GM12875 (cell line): ENCODE results near the gene LRRIQ3.

ENCODE experiments used
- H3K4me3 ChIP-seq: one replicate; pipeline ENCODE4 v1.5.1; 2011; ENCODE audit warnings: low read depth, low read length, control low read depth
- CTCF ChIP-seq: IDR thresholded peaks from 2 replicates; pipeline ENCODE4 v1.5.1; 2011; ENCODE audit warnings: low read depth, mild to moderate bottlenecking, control low read depth, inconsistent platforms, low read length, moderate library complexity, borderline replicate concordance; ENCODE audit not compliant: insufficient read depth

LRRIQ3 gene

GRCh38 chr1:73998348-73998959 lies 199.5 kb downstream of the LRRIQ3 start:
- no peak overlapping the region for H3K4me3 ChIP-seq
- TF ChIP-seq CTCF: no peak

GRCh38 chr1:73980324-73981040 lies 217.5 kb downstream of the LRRIQ3 start:
- H3K4me3 ChIP-seq: no peak overlapping the region
- no peak for TF ChIP-seq CTCF

DNA sequence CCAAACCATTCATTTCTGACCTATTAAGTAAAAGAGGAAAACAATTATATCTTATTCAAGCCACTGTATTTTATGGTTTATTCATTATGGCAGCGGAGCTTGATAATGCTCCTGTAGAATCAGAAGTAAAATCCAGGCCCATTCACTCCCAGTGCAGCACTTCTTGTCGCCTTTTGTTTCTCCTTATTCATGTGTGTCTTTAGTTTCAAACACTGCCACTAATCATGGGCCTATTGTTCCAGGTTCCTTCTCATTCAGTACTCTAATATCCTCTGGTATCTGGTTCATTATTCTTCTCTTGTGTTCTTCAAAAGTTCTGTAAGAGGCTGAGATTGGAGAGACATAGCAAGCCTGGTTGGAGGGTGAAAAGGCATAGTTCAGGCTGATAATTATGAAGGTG lies 218.3 kb downstream of the LRRIQ3 start:
- TF ChIP-seq CTCF: no peak
- H3K4me3 ChIP-seq: no peak overlapping the region

GRCh38 chr1:73978964-73979363 lies 219.0 kb downstream of the LRRIQ3 start:
- TF ChIP-seq CTCF: no peak
- no peak overlapping the region for H3K4me3 ChIP-seq
